Measurements from ENCODE around the gene CXorf65. TPM values are rescaled to one million over a fixed set of nuclear protein-coding genes. Genes with fewer than 3 reads are reported as not detected.

The CXorf65 gene
- total and polyA plus RNA-seq, 2 donors from 2014 or later: 3.0 TPM; not detected in 1

DNA sequence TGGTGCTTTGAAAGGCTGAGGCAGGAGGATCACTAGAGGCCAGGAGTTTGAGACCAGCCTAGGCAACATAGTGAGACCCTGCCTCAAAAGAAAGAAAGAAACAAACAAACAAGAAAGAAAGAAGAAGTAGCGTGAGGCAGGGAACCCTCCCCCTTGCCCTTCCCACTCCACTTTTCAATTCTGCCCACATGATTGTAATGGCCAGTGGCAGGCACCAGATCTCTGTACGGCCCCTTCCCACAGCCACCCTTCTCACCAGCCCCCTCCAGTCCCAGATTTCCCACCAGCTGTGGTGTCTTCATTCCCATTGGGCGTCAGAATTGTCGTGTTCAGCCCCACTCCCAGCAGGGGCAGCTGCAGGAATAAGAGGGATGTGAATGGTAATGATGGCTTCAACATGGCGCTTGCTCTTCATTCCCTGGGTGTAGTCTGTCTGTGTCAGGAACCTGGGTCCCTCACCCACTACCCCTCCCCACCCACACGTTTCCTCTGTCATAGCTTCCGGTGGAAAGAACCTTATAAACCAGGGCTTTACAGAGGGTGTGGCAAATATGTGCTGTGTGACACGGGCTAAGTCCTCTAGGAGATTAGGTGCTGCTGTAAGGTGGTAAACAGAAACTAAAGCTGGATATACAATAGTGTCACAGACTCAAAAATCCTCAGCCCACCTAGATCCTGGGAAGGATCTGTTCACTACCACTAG lies 4.8 kb upstream of the CXorf65 start, which contains the start of gene IL2RG:
IL2RG (minus strand) TSS at position 437 of the 703 bp plus-strand sequence; CDS start at position 399, 38 bp downstream.
- no peak for FAIRE-seq
- no peaks in the 10 kb centered on the region for H3K36me3 ChIP-seq (ENCODE audit: control insufficient read depth in 2 of 3, insufficient read depth in 3 of 3, low read length in 3 of 3)
- H3K27me3 ChIP-seq (ENCODE audit: control insufficient read depth, insufficient read depth, low read length): no peaks in the 10 kb centered on the region
- no peaks in the 10 kb centered on the region for H3K9me3 ChIP-seq (ENCODE audit: control insufficient read depth in 2 of 3, insufficient read depth in 1 of 3, low read length in 3 of 3)
- TF ChIP-seq, protein P1, sequence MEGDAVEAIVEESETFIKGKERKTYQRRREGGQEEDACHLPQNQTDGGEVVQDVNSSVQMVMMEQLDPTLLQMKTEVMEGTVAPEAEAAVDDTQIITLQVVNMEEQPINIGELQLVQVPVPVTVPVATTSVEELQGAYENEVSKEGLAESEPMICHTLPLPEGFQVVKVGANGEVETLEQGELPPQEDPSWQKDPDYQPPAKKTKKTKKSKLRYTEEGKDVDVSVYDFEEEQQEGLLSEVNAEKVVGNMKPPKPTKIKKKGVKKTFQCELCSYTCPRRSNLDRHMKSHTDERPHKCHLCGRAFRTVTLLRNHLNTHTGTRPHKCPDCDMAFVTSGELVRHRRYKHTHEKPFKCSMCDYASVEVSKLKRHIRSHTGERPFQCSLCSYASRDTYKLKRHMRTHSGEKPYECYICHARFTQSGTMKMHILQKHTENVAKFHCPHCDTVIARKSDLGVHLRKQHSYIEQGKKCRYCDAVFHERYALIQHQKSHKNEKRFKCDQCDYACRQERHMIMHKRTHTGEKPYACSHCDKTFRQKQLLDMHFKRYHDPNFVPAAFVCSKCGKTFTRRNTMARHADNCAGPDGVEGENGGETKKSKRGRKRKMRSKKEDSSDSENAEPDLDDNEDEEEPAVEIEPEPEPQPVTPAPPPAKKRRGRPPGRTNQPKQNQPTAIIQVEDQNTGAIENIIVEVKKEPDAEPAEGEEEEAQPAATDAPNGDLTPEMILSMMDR (IDR thresholded peaks at IDR 0.05; ENCODE audit: borderline replicate concordance, extremely low read depth, insufficient read depth): no peak
- no peak for DNase-seq
- intact Hi-C loops (cut with DNase I): no loop called here
- no peak within 1 kb of the TSS for H3K9ac ChIP-seq (ENCODE audit: low read length in 3 of 3)
- H3K27ac ChIP-seq (ENCODE audit: low read depth in 2 of 2, low read length in 2 of 2): no peak within 1 kb of the TSS
- H3K4me1 ChIP-seq (ENCODE audit: control insufficient read depth in 2 of 3, insufficient read depth in 2 of 3, low read depth in 1 of 3, low read length in 3 of 3): no peaks in the 10 kb centered on the region
- no peak within 1 kb of the TSS for H3K4me3 ChIP-seq (ENCODE audit: low read length in 3 of 3)

DNA sequence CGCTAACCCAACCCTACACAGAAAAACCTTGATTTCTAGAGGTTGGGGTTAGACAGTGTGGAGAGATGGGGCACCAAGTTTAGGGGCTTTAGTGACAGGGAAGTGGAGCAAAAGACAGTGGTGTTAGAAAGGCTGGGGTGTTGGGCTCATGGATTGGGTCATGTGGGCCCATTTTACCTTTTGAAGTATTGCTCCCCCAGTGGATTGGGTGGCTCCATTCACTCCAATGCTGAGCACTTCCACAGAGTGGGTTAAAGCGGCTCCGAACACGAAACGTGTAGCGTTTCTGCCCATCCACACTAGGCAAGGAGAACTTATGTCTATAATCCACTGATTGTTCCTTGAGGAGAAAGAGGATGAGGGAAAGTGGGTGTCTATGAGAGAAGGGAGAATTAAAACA lies 2.5 kb upstream of the CXorf65 start:
- Histone ChIP-seq H3K36me3 (ENCODE audit: control insufficient read depth in 2 of 3, insufficient read depth in 3 of 3, low read length in 3 of 3) (no peaks in the 10 kb centered on the region), H3K27ac (ENCODE audit: low read depth in 2 of 2, low read length in 2 of 2) (no peak overlapping the region), H3K9ac (ENCODE audit: low read length in 3 of 3) (no peak overlapping the region), H3K27me3 (ENCODE audit: control insufficient read depth, insufficient read depth, low read length) (no peaks in the 10 kb centered on the region), H3K4me1 (ENCODE audit: control insufficient read depth in 2 of 3, insufficient read depth in 2 of 3, low read depth in 1 of 3, low read length in 3 of 3) (no peaks in the 10 kb centered on the region), H3K9me3 (ENCODE audit: control insufficient read depth in 2 of 3, insufficient read depth in 1 of 3, low read length in 3 of 3) (no peaks in the 10 kb centered on the region), H3K4me3 (ENCODE audit: low read length in 3 of 3) (no peak overlapping the region)
- TF ChIP-seq, protein P1 (IDR thresholded peaks at IDR 0.05; ENCODE audit: borderline replicate concordance, extremely low read depth, insufficient read depth): no peak
- intact Hi-C loops (cut with DNase I): no loop called here
- FAIRE-seq (no peak), DNase-seq (no peak)

DNA sequence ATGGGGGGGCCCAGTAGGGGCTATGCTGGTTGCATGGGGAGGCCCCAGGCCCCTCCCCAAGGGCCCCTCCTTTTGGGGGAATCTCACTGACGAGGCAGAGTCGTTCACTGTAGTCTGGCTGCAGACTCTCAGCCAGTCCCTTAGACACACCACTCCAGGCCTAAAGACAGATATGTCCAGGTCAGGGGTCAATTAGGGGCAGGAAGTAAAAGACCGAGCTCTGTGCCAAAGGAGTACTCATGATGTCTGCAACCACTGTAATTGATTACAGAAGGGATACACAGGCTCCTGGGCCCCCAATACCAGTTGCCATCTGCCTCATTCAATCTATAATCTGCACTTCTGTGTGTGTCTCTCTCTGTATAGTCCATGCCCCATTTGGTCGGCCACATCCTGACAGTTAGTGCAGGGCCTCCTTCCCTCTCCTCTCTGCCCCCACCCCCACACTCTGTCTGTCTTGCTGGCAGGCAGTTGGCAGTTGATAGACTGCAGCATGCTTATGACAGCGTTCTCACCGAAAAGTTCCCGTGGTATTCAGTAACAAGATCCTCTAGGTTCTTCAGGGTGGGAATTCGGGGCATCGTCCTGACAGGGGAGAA lies 1.3 kb upstream of the CXorf65 start:
- H3K27me3 ChIP-seq (ENCODE audit: control insufficient read depth, insufficient read depth, low read length): no peaks in the 10 kb centered on the region
- H3K27ac ChIP-seq (ENCODE audit: low read depth in 2 of 2, low read length in 2 of 2): no peak overlapping the region
- no peaks in the 10 kb centered on the region for H3K36me3 ChIP-seq (ENCODE audit: control insufficient read depth in 2 of 3, insufficient read depth in 3 of 3, low read length in 3 of 3)
- peak in 3 of 5 donors; percentile 9 to 26 (median 11) for DNase-seq
- intact Hi-C loops (cut with DNase I): no loop called here
- TF ChIP-seq, protein P1 (IDR thresholded peaks at IDR 0.05; ENCODE audit: borderline replicate concordance, extremely low read depth, insufficient read depth): no peak
- no peak for FAIRE-seq
- no peaks in the 10 kb centered on the region for H3K9me3 ChIP-seq (ENCODE audit: control insufficient read depth in 2 of 3, insufficient read depth in 1 of 3, low read length in 3 of 3)
- H3K4me3 ChIP-seq (ENCODE audit: low read length in 3 of 3): no peak overlapping the region
- no peaks in the 10 kb centered on the region for H3K4me1 ChIP-seq (ENCODE audit: control insufficient read depth in 2 of 3, insufficient read depth in 2 of 3, low read depth in 1 of 3, low read length in 3 of 3)
- no peak overlapping the region for H3K9ac ChIP-seq (ENCODE audit: low read length in 3 of 3)

Data from kidney (tissue), 14 donors.